Measurements from ENCODE around the gene ZBTB7C. TPM values are rescaled to one million over a fixed set of nuclear protein-coding genes. Genes with fewer than 3 reads are reported as not detected.

ZBTB7C gene
- total and polyA plus RNA-seq, 8 donors, result 3.0 to 47.8 (median 19.3) TPM

DNA sequence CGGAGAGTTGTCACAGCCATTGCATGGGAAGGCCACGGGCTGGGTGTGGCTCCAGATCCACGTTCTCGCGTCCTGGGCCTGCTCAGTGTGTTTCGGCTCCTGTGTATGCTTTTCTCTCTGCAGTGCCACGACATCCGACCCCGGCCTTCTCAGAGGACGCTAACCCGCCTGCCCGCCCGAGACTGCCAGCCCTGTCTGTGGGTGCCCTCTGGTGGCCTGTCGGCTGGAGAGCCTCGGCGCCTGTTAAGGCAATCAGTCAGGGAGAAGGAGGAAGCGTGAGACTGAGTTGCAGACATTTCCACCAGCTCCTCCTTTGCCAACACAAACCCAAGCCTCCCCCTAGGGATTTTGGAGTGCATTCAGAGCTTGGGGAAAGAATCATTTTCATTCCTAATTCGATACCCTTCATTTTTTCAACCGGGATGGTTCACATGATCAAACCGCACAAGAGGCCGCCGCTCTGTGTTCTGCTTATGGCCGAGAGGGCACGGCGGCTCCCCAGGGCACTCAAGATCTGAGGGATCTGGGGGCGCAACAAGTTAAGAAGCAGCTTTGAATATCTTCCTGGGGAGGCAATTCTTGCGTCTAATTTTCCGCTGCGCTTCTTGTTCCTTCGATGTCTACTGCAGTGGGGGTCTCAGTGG is 37.5 kb upstream of the ZBTB7C start:
- Histone ChIP-seq H3K27me3 (peaks cover 0 to 20% (median 0%) of the 10 kb centered on the region in 3 donors), H3K4me3 (no peak overlapping the region), H3K4me1 (peaks cover 0 to 17% (median 14%) of the 10 kb centered on the region in 4 donors), H3K27ac (no peak overlapping the region), H3K36me3 (no peaks in the 10 kb centered on the region), H3K9me3 (no peaks in the 10 kb centered on the region)
- WGBS, 5 donors, result 35 to 47% (median 39%) methylated on average over 24 to 30 of the region's 30 CpGs
- DNase-seq, result peak; percentile 88 to 94
- TF ChIP-seq POLR2A (IDR thresholded peaks at IDR 0.05), result no peak
- TF ChIP-seq, protein P1, sequence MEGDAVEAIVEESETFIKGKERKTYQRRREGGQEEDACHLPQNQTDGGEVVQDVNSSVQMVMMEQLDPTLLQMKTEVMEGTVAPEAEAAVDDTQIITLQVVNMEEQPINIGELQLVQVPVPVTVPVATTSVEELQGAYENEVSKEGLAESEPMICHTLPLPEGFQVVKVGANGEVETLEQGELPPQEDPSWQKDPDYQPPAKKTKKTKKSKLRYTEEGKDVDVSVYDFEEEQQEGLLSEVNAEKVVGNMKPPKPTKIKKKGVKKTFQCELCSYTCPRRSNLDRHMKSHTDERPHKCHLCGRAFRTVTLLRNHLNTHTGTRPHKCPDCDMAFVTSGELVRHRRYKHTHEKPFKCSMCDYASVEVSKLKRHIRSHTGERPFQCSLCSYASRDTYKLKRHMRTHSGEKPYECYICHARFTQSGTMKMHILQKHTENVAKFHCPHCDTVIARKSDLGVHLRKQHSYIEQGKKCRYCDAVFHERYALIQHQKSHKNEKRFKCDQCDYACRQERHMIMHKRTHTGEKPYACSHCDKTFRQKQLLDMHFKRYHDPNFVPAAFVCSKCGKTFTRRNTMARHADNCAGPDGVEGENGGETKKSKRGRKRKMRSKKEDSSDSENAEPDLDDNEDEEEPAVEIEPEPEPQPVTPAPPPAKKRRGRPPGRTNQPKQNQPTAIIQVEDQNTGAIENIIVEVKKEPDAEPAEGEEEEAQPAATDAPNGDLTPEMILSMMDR (IDR thresholded peaks at IDR 0.05), result peak in 5 of 7 experiments; percentile 71 to 86 (median 74)
- intact Hi-C loops (cut with DNase I; ENCODE audit: low total_unique reads), result loop anchor here (5.0 to 10.0 kb wide), 2 partner anchors 112 to 419 kb away; no protein-coding TSS in a partner anchor

DNA sequence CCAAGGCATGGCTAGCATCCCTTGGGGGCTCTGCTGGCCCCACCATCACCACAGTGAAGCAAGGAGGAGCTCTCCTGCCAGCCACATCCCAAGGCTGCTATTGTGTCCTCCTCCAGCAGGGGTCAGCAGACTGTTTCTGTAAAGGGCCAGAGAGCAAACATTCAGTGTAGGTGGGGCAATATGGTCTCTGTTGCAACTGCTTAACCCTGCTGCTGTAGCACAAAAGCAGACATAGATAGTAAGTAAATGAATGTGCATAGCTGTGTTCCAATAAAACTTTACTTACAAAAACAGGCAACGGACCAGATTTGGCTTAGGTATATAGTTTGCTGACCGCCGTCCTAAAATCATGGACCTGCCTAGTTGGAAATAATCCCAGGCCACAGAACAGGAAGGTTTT is 36.4 kb upstream of the ZBTB7C start:
- Histone ChIP-seq H3K9me3 (no peaks in the 10 kb centered on the region), H3K4me1 (peaks cover 0 to 25% (median 18%) of the 10 kb centered on the region in 4 donors), H3K4me3 (no peak overlapping the region), H3K36me3 (no peaks in the 10 kb centered on the region), H3K27me3 (peaks cover 0 to 28% (median 5%) of the 10 kb centered on the region in 3 donors), H3K27ac (no peak overlapping the region)
- intact Hi-C loops (cut with DNase I; ENCODE audit: low total_unique reads), result loop anchor here (5.0 to 10.0 kb wide), 2 partner anchors 111 to 418 kb away; no protein-coding TSS in a partner anchor
- TF ChIP-seq, protein P1 (IDR thresholded peaks at IDR 0.05), result peak in 5 of 7 experiments; percentile 68 to 85 (median 81)
- TF ChIP-seq EP300 (IDR thresholded peaks at IDR 0.05), result no peak
- peak in 1 of 3 donors; percentile 55 for TF ChIP-seq POLR2AphosphoS5 (IDR thresholded peaks at IDR 0.05)
- TF ChIP-seq POLR2A (IDR thresholded peaks at IDR 0.05), result no peak
- DNase-seq, result peak; percentile 83 to 88
- 82 to 94% (median 88%) methylated on average over 3 of the region's 3 CpGs for WGBS, 5 donors

DNA sequence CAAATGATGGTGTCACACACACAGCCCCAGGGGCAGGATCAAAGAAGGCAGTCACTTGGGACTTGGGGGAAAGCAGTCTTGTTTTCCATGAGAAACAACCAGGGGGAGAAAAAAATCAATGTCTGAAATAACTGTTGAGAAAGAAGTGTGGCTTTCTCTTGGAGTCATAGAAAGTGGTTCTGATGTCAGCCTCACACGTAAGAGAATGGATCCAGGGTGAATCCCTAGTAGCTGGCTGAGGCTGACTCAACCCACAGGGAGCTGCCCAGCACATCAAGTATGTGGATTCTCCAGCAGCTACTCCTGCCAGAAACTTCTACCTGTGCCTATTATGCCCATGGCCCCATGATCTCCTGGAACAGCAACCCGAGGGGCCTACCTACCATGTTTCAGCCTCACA is 33.6 kb upstream of the ZBTB7C start:
- intact Hi-C loops (cut with DNase I; ENCODE audit: low total_unique reads), result loop anchor here (10.0 kb wide), 1 partner anchor 108 kb away; no protein-coding TSS in a partner anchor
- peaks cover 0 to 25% (median 18%) of the 10 kb centered on the region in 4 donors for H3K4me1 ChIP-seq
- H3K36me3 ChIP-seq, result no peaks in the 10 kb centered on the region
- no peaks in the 10 kb centered on the region for H3K9me3 ChIP-seq
- no peak overlapping the region for H3K4me3 ChIP-seq
- TF ChIP-seq POLR2A (IDR thresholded peaks at IDR 0.05) (no peak), EP300 (IDR thresholded peaks at IDR 0.05) (no peak), POLR2AphosphoS5 (IDR thresholded peaks at IDR 0.05) (no peak)
- TF ChIP-seq, protein P1 (IDR thresholded peaks at IDR 0.05), result no peak
- H3K27ac ChIP-seq, result no peak overlapping the region
- peaks cover 0 to 43% (median 5%) of the 10 kb centered on the region in 3 donors for H3K27me3 ChIP-seq
- 77 to 92% (median 83%) methylated on average over 2 of the region's 2 CpGs for WGBS, 5 donors
- no peak for DNase-seq

DNA sequence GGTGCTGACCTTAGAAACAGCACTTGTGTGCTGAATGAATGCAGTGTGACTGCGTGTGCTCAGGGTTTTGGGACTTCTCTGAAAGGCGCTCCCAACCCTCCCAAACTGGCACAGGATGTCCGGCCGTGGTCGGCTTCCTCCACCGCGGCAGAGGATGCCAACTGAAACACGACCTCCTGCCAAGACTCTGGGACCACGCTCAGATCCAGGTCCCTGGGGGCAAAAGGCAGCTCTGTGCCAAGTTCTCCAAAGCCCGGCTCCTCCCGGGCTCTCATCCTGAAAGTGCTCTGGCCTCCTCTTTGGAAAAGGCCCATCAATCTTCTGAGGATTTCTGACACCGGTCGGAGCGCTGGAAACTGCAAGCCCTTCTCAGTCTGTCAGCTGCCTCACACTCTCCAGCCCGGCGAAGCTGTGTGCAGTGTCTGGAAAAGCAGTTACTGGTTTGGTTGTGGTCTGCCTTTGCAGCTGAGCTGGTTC is 32.3 kb upstream of the ZBTB7C start:
- H3K36me3 ChIP-seq, result no peaks in the 10 kb centered on the region
- WGBS, 5 donors, result 32 to 38% (median 36%) methylated on average over 3 to 16 of the region's 16 CpGs
- H3K9me3 ChIP-seq, result no peaks in the 10 kb centered on the region
- peak in 1 of 2 donors; percentile 70 for DNase-seq
- TF ChIP-seq POLR2AphosphoS5 (IDR thresholded peaks at IDR 0.05), result no peak
- no peak for TF ChIP-seq POLR2A (IDR thresholded peaks at IDR 0.05)
- TF ChIP-seq EP300 (IDR thresholded peaks at IDR 0.05), result no peak
- TF ChIP-seq, protein P1 (IDR thresholded peaks at IDR 0.05), result no peak
- peaks cover 0 to 21% (median 13%) of the 10 kb centered on the region in 4 donors for H3K4me1 ChIP-seq
- H3K27me3 ChIP-seq, result peaks cover 0 to 43% (median 5%) of the 10 kb centered on the region in 3 donors
- intact Hi-C loops (cut with DNase I; ENCODE audit: low total_unique reads), result loop anchor here (10.0 kb wide), 1 partner anchor 107 kb away; no protein-coding TSS in a partner anchor
- peak overlapping the region in 3 of 5 donors; percentile 46 to 62 (median 52) for H3K27ac ChIP-seq
- H3K4me3 ChIP-seq, result peak overlapping the region in 1 of 4 donors; percentile 14
